Measurements from ENCODE around the gene ZBED2. TPM values are rescaled to one million over a fixed set of nuclear protein-coding genes. Genes with fewer than 3 reads are reported as not detected.

Gene ZBED2
- total and polyA plus RNA-seq, 8 donors: 1.5 TPM; not detected in 7

- TF ChIP-seq POLR2A (IDR thresholded peaks at IDR 0.05) (no peak), CTCF (IDR thresholded peaks at IDR 0.05) (no peak), POLR2AphosphoS5 (IDR thresholded peaks at IDR 0.05) (no peak), EP300 (IDR thresholded peaks at IDR 0.05) (no peak)
- no peak for DNase-seq
- WGBS, 5 donors: 80 to 89% (median 87%) methylated on average over 3 of the region's 3 CpGs
- no peak overlapping the region for H3K27ac ChIP-seq
- intact Hi-C loops (cut with DNase I; ENCODE audit: low total_unique reads): no loop called here
- H3K27me3 ChIP-seq: no peaks in the 10 kb centered on the region
- no peak overlapping the region for H3K4me3 ChIP-seq
- H3K9me3 ChIP-seq: no peaks in the 10 kb centered on the region
- no peaks in the 10 kb centered on the region for H3K36me3 ChIP-seq
- no peaks in the 10 kb centered on the region for H3K4me1 ChIP-seq
These were observed 12.2 kb upstream of the ZBED2 start for GRCh38 chr3:111607240-111607920.

- no peaks in the 10 kb centered on the region for H3K4me1 ChIP-seq
- no peaks in the 10 kb centered on the region for H3K27me3 ChIP-seq
- H3K9me3 ChIP-seq: no peaks in the 10 kb centered on the region
- WGBS, 5 donors: 76 to 86% (median 82%) methylated on average over 2 of the region's 2 CpGs
- TF ChIP-seq EP300 (IDR thresholded peaks at IDR 0.05): no peak
- TF ChIP-seq POLR2A (IDR thresholded peaks at IDR 0.05): no peak
- no peak for TF ChIP-seq POLR2AphosphoS5 (IDR thresholded peaks at IDR 0.05)
- TF ChIP-seq CTCF (IDR thresholded peaks at IDR 0.05): no peak
- no peak overlapping the region for H3K27ac ChIP-seq
- intact Hi-C loops (cut with DNase I; ENCODE audit: low total_unique reads): no loop called here
- no peak overlapping the region for H3K4me3 ChIP-seq
- H3K36me3 ChIP-seq: no peaks in the 10 kb centered on the region
- DNase-seq: no peak
These were observed 10.3 kb upstream of the ZBED2 start for GRCh38 chr3:111605493-111605892.

- Histone ChIP-seq H3K9me3 (no peaks in the 10 kb centered on the region), H3K27ac (no peak overlapping the region), H3K27me3 (no peaks in the 10 kb centered on the region), H3K4me1 (no peaks in the 10 kb centered on the region), H3K4me3 (no peak overlapping the region), H3K36me3 (no peaks in the 10 kb centered on the region)
- no peak for TF ChIP-seq EP300 (IDR thresholded peaks at IDR 0.05)
- no peak for TF ChIP-seq POLR2AphosphoS5 (IDR thresholded peaks at IDR 0.05)
- no peak for TF ChIP-seq POLR2A (IDR thresholded peaks at IDR 0.05)
- TF ChIP-seq CTCF (IDR thresholded peaks at IDR 0.05): no peak
- DNase-seq: no peak
- intact Hi-C loops (cut with DNase I; ENCODE audit: low total_unique reads): no loop called here
These were observed 9.9 kb upstream of the ZBED2 start for GRCh38 chr3:111605018-111605417.

- no peaks in the 10 kb centered on the region for H3K9me3 ChIP-seq
- TF ChIP-seq CTCF (IDR thresholded peaks at IDR 0.05) (no peak), POLR2AphosphoS5 (IDR thresholded peaks at IDR 0.05) (no peak), EP300 (IDR thresholded peaks at IDR 0.05) (no peak), POLR2A (IDR thresholded peaks at IDR 0.05) (no peak)
- no peak for DNase-seq
- no peaks in the 10 kb centered on the region for H3K4me1 ChIP-seq
- H3K27ac ChIP-seq: no peak overlapping the region
- H3K36me3 ChIP-seq: no peaks in the 10 kb centered on the region
- H3K27me3 ChIP-seq: no peaks in the 10 kb centered on the region
- no peak overlapping the region for H3K4me3 ChIP-seq
- intact Hi-C loops (cut with DNase I; ENCODE audit: low total_unique reads): no loop called here
- WGBS, 5 donors: 52 to 79% (median 73%) methylated on average over 2 of the region's 2 CpGs
These were observed 9.0 kb upstream of the ZBED2 start for GRCh38 chr3:111604119-111604518.

Measured in stomach (tissue), 9 donors.